ENCODE measurements around the gene FAM120A. TPM values are rescaled to one million over a fixed set of nuclear protein-coding genes. Genes with fewer than 3 reads are reported as not detected.

FAM120A gene
- total and polyA plus RNA-seq, 2 donors (not counting 1 experiment from before 2014, with no cell fraction given) = 85.8 to 136 TPM

GRCh38 chr9:93536167-93536566 lies 84.7 kb downstream of the FAM120A start:
- TF ChIP-seq CTCF (conservative IDR thresholded peaks at IDR 0.05 in 1 of 2, IDR thresholded peaks at IDR 0.05 in 1 of 2; ENCODE audit: low read depth in 1 of 2, low read length in 2 of 2) (no peak), EZH2 (IDR thresholded peaks at IDR 0.05; ENCODE audit: low read length, missing control alignments) (no peak)
- no peak overlapping the region for H3K27ac ChIP-seq (ENCODE audit: insufficient read depth, low read length)
- H3K9ac ChIP-seq (ENCODE audit: insufficient read depth, low read length) = no peak overlapping the region
- no peaks in the 10 kb centered on the region for H3K27me3 ChIP-seq (ENCODE audit: control insufficient read depth, insufficient read depth, low read length)
- H3K79me2 ChIP-seq (ENCODE audit: control insufficient read depth, insufficient read depth, low read length) = peaks cover 4% of the 10 kb centered on the region
- no peaks in the 10 kb centered on the region for H3K9me3 ChIP-seq (ENCODE audit: control insufficient read depth, insufficient read depth, low read depth, low read length)
- peaks cover 11% of the 10 kb centered on the region for H3K36me3 ChIP-seq (ENCODE audit: control insufficient read depth, insufficient read depth, low read length)
- no peak overlapping the region for H2AFZ ChIP-seq (ENCODE audit: low read length)
- H4K20me1 ChIP-seq (ENCODE audit: control insufficient read depth, extremely low read depth, insufficient read depth, low read length) = no peaks in the 10 kb centered on the region
- DNase-seq (ENCODE audit: low read depth in 2 of 2) = no peak
- H3K4me2 ChIP-seq (ENCODE audit: extremely low read depth, insufficient read depth, low read length) = no peak overlapping the region
- H3K4me3 ChIP-seq (replicated peaks in 1 of 4; ENCODE audit: control extremely low read depth in 1 of 4, insufficient read depth in 1 of 4, low read depth in 3 of 4, low read length in 4 of 4) = no peak overlapping the region
- no peaks in the 10 kb centered on the region for H3K4me1 ChIP-seq (ENCODE audit: control insufficient read depth, extremely low read depth, insufficient read depth, low read length)

GRCh38 chr9:93536874-93537273 lies 85.4 kb downstream of the FAM120A start:
- Histone ChIP-seq H3K4me2 (ENCODE audit: extremely low read depth, insufficient read depth, low read length) (no peak overlapping the region), H3K9me3 (ENCODE audit: control insufficient read depth, insufficient read depth, low read depth, low read length) (no peaks in the 10 kb centered on the region), H3K4me1 (ENCODE audit: control insufficient read depth, extremely low read depth, insufficient read depth, low read length) (no peaks in the 10 kb centered on the region), H4K20me1 (ENCODE audit: control insufficient read depth, extremely low read depth, insufficient read depth, low read length) (no peaks in the 10 kb centered on the region), H3K36me3 (ENCODE audit: control insufficient read depth, insufficient read depth, low read length) (peaks cover 12% of the 10 kb centered on the region), H3K4me3 (replicated peaks in 1 of 4; ENCODE audit: control extremely low read depth in 1 of 4, insufficient read depth in 1 of 4, low read depth in 3 of 4, low read length in 4 of 4) (no peak overlapping the region), H2AFZ (ENCODE audit: low read length) (no peak overlapping the region), H3K79me2 (ENCODE audit: control insufficient read depth, insufficient read depth, low read length) (peaks cover 5% of the 10 kb centered on the region), H3K9ac (ENCODE audit: insufficient read depth, low read length) (no peak overlapping the region), H3K27me3 (ENCODE audit: control insufficient read depth, insufficient read depth, low read length) (no peaks in the 10 kb centered on the region), H3K27ac (ENCODE audit: insufficient read depth, low read length) (no peak overlapping the region)
- TF ChIP-seq EZH2 (IDR thresholded peaks at IDR 0.05; ENCODE audit: low read length, missing control alignments) = no peak
- no peak for TF ChIP-seq CTCF (conservative IDR thresholded peaks at IDR 0.05 in 1 of 2, IDR thresholded peaks at IDR 0.05 in 1 of 2; ENCODE audit: low read depth in 1 of 2, low read length in 2 of 2)
- DNase-seq (ENCODE audit: low read depth in 2 of 2) = no peak

GRCh38 chr9:93540305-93540704 lies 88.8 kb downstream of the FAM120A start:
- Histone ChIP-seq H3K79me2 (ENCODE audit: control insufficient read depth, insufficient read depth, low read length) (peaks cover 3% of the 10 kb centered on the region), H3K36me3 (ENCODE audit: control insufficient read depth, insufficient read depth, low read length) (peaks cover 9% of the 10 kb centered on the region), H3K9me3 (ENCODE audit: control insufficient read depth, insufficient read depth, low read depth, low read length) (no peaks in the 10 kb centered on the region), H2AFZ (ENCODE audit: low read length) (no peak overlapping the region), H3K9ac (ENCODE audit: insufficient read depth, low read length) (no peak overlapping the region), H3K4me1 (ENCODE audit: control insufficient read depth, extremely low read depth, insufficient read depth, low read length) (no peaks in the 10 kb centered on the region), H3K4me2 (ENCODE audit: extremely low read depth, insufficient read depth, low read length) (no peak overlapping the region), H4K20me1 (ENCODE audit: control insufficient read depth, extremely low read depth, insufficient read depth, low read length) (peaks cover 2% of the 10 kb centered on the region), H3K27me3 (ENCODE audit: control insufficient read depth, insufficient read depth, low read length) (no peaks in the 10 kb centered on the region), H3K27ac (ENCODE audit: insufficient read depth, low read length) (no peak overlapping the region), H3K4me3 (replicated peaks in 1 of 4; ENCODE audit: control extremely low read depth in 1 of 4, insufficient read depth in 1 of 4, low read depth in 3 of 4, low read length in 4 of 4) (no peak overlapping the region)
- TF ChIP-seq CTCF (conservative IDR thresholded peaks at IDR 0.05 in 1 of 2, IDR thresholded peaks at IDR 0.05 in 1 of 2; ENCODE audit: low read depth in 1 of 2, low read length in 2 of 2) (no peak), EZH2 (IDR thresholded peaks at IDR 0.05; ENCODE audit: low read length, missing control alignments) (no peak)
- no peak for DNase-seq (ENCODE audit: low read depth in 2 of 2)

Data from fibroblast of lung (primary cell).